OCI-LY7 (cell line): Measurements from ENCODE around the gene HELZ. TPM values are rescaled to one million over a fixed set of nuclear protein-coding genes. Genes with fewer than 3 reads are reported as not detected.

Source experiments
- BruUV-seq: library from RNA; stranded (reverse); fragments of 400-500 nt; replicated peaks from 2 replicates; lab custom pipeline; 2021; lab: Mats Ljungman, UMichigan
- CTCF ChIA-PET: fragments of 300-600 bp; sonication (Branson Sonifier 250); formaldehyde crosslinking; loops from one replicate; lab custom pipeline; 2022; ENCODE audit warnings: antibody characterized with exemption; ENCODE audit not compliant: unreplicated experiment; lab: Charles Lee
- POLR2A ChIA-PET: fragments of 300-600 bp; sonication (Branson Sonifier 250); formaldehyde crosslinking; loops from one replicate; lab custom pipeline; 2022; ENCODE audit warnings: antibody characterized with exemption; lab: Charles Lee
- DNase-seq: peaks from one replicate; pipeline ENCODE4 v3.0.0-alpha.2; 2015; ENCODE audit warnings: low spot score
- H2AFZ ChIP-seq: fragments of 200-600 bp; sonication (generic), shearing (Covaris generic); 2 replicates; pipeline ENCODE4 v1.6.1; 2014; ENCODE audit warnings: mild to moderate bottlenecking, antibody characterized with exemption, low read length, moderate library complexity
- H3K27ac ChIP-seq: fragments of 200-600 bp; sonication (generic); 2 replicates; pipeline ENCODE4 v1.5.1; 2014; ENCODE audit warnings: mixed run types, low read depth, mild to moderate bottlenecking, moderate library complexity, low read length, inconsistent platforms; ENCODE audit not compliant: poor library complexity, severe bottlenecking
- H3K36me3 ChIP-seq: fragments of 200-600 bp; sonication (generic); 2 replicates; pipeline ENCODE4 v1.6.1; 2014; ENCODE audit warnings: mild to moderate bottlenecking, antibody characterized with exemption, low read length, moderate library complexity, mixed read lengths; ENCODE audit not compliant: insufficient read depth
- H3K4me1 ChIP-seq: fragments of 200-600 bp; sonication (generic); 2 replicates; pipeline ENCODE4 v1.5.1; 2014; ENCODE audit warnings: mild to moderate bottlenecking, low read length; ENCODE audit not compliant: insufficient read depth, poor library complexity, severe bottlenecking
- H3K4me2 ChIP-seq: fragments of 200-600 bp; sonication (generic); 2 replicates; pipeline ENCODE4 v1.6.1; 2014; ENCODE audit warnings: mild to moderate bottlenecking, low read length
- H3K4me3 ChIP-seq: fragments of 200-600 bp; sonication (generic); 2 replicates; pipeline ENCODE4 v1.5.1; 2014; ENCODE audit warnings: mild to moderate bottlenecking, low read depth, low read length; ENCODE audit not compliant: poor library complexity, severe bottlenecking
- H3K79me2 ChIP-seq: fragments of 200-600 bp; sonication (generic); 2 replicates; pipeline ENCODE4 v1.6.1; 2016; ENCODE audit warnings: low read depth, mild to moderate bottlenecking, low read length, moderate library complexity, mixed read lengths; ENCODE audit not compliant: insufficient read depth
- H3K9me2 ChIP-seq: fragments of 200-600 bp; sonication (generic); 2 replicates; pipeline ENCODE4 v1.6.1; 2016; ENCODE audit warnings: mild to moderate bottlenecking, low read length, mixed read lengths; ENCODE audit not compliant: insufficient read depth
- H3K9me3 ChIP-seq: fragments of 200-600 bp; sonication (generic); 2 replicates; pipeline ENCODE4 v1.6.1; 2014; ENCODE audit warnings: mild to moderate bottlenecking, mixed run types, low read length, mixed read lengths
- H4K20me1 ChIP-seq: fragments of 200-600 bp; sonication (generic); 2 replicates; pipeline ENCODE4 v1.6.1; 2014; ENCODE audit warnings: mild to moderate bottlenecking, antibody characterized with exemption, low read length, moderate library complexity, mixed read lengths; ENCODE audit not compliant: insufficient read depth
- CTCF ChIP-seq: fragments of 200-600 bp; sonication (generic); conservative IDR thresholded peaks from 2 replicates; pipeline ENCODE4 v1.5.1; 2014; ENCODE audit warnings: mild to moderate bottlenecking, antibody characterized with exemption, low read length, moderate library complexity, mixed read lengths
- EZH2phosphoT487 ChIP-seq: fragments of 200-600 bp; sonication (generic); IDR thresholded peaks from 2 replicates; pipeline ENCODE4 v1.6.1; 2018; ENCODE audit warnings: low read depth, borderline replicate concordance, mild to moderate bottlenecking, mixed run types, antibody characterized with exemption, low read length, moderate library complexity, mixed read lengths
- intact Hi-C: fragments of 100-400 bp; cut with micrococcal nuclease; formaldehyde crosslinking; loops from one replicate; pipeline ENCODE4 v1.10.0; 2022; ENCODE audit not compliant: unreplicated experiment
- total RNA-seq, 2 experiments: library from RNA; depleted of rRNA in 1 of 2; stranded (reverse); fragments of >200 nt in 1 of 2; shearing (Covaris generic) in 1 of 2; gene quantifications; 2 replicates each; pipeline ENCODE4 v1.2.3, GENCODE V29; 2014 to 2022

Gene HELZ
- total RNA-seq, 2 experiments from 2014 or later, result 33.9 to 58.9 TPM

- CTCF ChIA-PET, result no interaction called here
- Histone ChIP-seq H3K9me2 (no peaks in the 10 kb centered on the region), H3K4me1 (no peaks in the 10 kb centered on the region), H3K36me3 (peaks cover 95% of the 10 kb centered on the region), H4K20me1 (no peaks in the 10 kb centered on the region), H3K4me2 (no peak overlapping the region), H3K27ac (no peak overlapping the region), H3K79me2 (no peaks in the 10 kb centered on the region), H2AFZ (no peak overlapping the region), H3K9me3 (peaks cover 10% of the 10 kb centered on the region; the same call in 1 of the 2 replicates), H3K4me3 (no peak overlapping the region)
- no peak for DNase-seq
- POLR2A ChIA-PET, result no interaction called here
- BruUV-seq, result no TSS peak
- TF ChIP-seq EZH2phosphoT487, result no peak
- no peak for TF ChIP-seq CTCF
- intact Hi-C loops, result no loop called here
These were observed 129.6 kb downstream of the HELZ start for GRCh38 chr17:67115401-67115800.

GRCh38 chr17:67113486-67113885 lies 131.5 kb downstream of the HELZ start:
- CTCF ChIA-PET, result no interaction called here
- H3K36me3 ChIP-seq, result peaks cover 89% of the 10 kb centered on the region
- POLR2A ChIA-PET, result no interaction called here

More at GRCh38 chr17:67113486-67113885, 131.5 kb downstream of the HELZ start:
- H2AFZ ChIP-seq, result no peak overlapping the region
- DNase-seq, result no peak
- no peaks in the 10 kb centered on the region for H3K79me2 ChIP-seq
- H3K4me3 ChIP-seq, result no peak overlapping the region
- TF ChIP-seq CTCF (no peak), EZH2phosphoT487 (no peak)
- intact Hi-C loops, result no loop called here
- H4K20me1 ChIP-seq, result no peaks in the 10 kb centered on the region
- no peaks in the 10 kb centered on the region for H3K4me1 ChIP-seq
- no peak overlapping the region for H3K27ac ChIP-seq
- peaks cover 10% of the 10 kb centered on the region; the same call in 1 of the 2 replicates for H3K9me3 ChIP-seq
- H3K4me2 ChIP-seq, result no peak overlapping the region
- no peaks in the 10 kb centered on the region for H3K9me2 ChIP-seq
- BruUV-seq, result no TSS peak
